HepG2 (cell line): Measurements from ENCODE around the gene HLA-DOA. TPM values are rescaled to one million over a fixed set of nuclear protein-coding genes. Genes with fewer than 3 reads are reported as not detected.

ENCODE experiments used
- CEBPZ ChIP-seq: IDR thresholded peaks from 2 replicates; pipeline ENCODE4 v1.6.1; 2012; ENCODE audit warnings: low read length, improper control_type of control experiment
- EEA1 ChIP-seq: sonication (generic); formaldehyde crosslinking; IDR thresholded peaks from 2 replicates; pipeline ENCODE4 v1.5.1; 2020; ENCODE audit warnings: mild to moderate bottlenecking, missing genetic modification reagents, borderline replicate concordance
- IKZF5 ChIP-seq: IDR thresholded peaks from 2 replicates; pipeline ENCODE4 v1.6.1; 2018; ENCODE audit warnings: missing genetic modification reagents, mild to moderate bottlenecking, missing compliant biosample characterization
- ZNF251 ChIP-seq: sonication (generic); formaldehyde crosslinking; IDR thresholded peaks from 2 replicates; pipeline ENCODE4 v1.9.0; 2021; ENCODE audit warnings: mild to moderate bottlenecking, missing genetic modification reagents
- ZNF326 ChIP-seq: sonication (generic); formaldehyde crosslinking; IDR thresholded peaks from 2 replicates; pipeline ENCODE4 v1.4.0; 2020; ENCODE audit warnings: missing genetic modification reagents, borderline replicate concordance
- polyA plus RNA-seq, 8 experiments: library from polyadenylated mRNA; depleted of rRNA in 3 of 8; stranded (reverse) in 7 of 8; unstranded in 1 of 8; fragments of >200 nt; fragmentation: Illumina TruSeq in 4 of 8; extraction: Trizol in 4 of 8; gene quantifications; 2 replicates each; pipeline versions ENCODE4 v1.2.1 to v1.2.3, GENCODE V29; 2011 to 2016; ENCODE audit warnings: low read depth in 4 of 8, missing spikeins in 1 of 8, mixed read lengths in 1 of 8; ENCODE audit not compliant: insufficient read depth in 1 of 8
- total RNA-seq, 5 experiments: library from RNA; depleted of rRNA; stranded (reverse); fragments of >200 nt; fragmentation: Illumina TruSeq; extraction: Trizol; gene quantifications; 2 replicates each; pipeline ENCODE4 v1.2.3, GENCODE V29; 2016; ENCODE audit warnings: low read depth in 1 of 5
- TF ChIP-seq, protein P1 (sequence below): sonication (generic); formaldehyde crosslinking; IDR thresholded peaks from 2 replicates; pipeline ENCODE4 v1.9.0; 2021; ENCODE audit warnings: mild to moderate bottlenecking, missing genetic modification reagents
- TF ChIP-seq, protein P2 (sequence below): IDR thresholded peaks from 2 replicates; pipeline ENCODE4 v1.6.1; 2016; ENCODE audit warnings: low read depth, missing genetic modification reagents, missing compliant biosample characterization
- TF ChIP-seq, protein P3 (sequence below): IDR thresholded peaks from 2 replicates; pipeline ENCODE4 v1.6.1; 2016; ENCODE audit warnings: missing biosample characterization, missing genetic modification reagents, low read depth

HLA-DOA gene
- total and polyA plus RNA-seq, 2 of the 13 experiments (the other 11 are each of a cell fraction or from before 2014, with no cell fraction given), result 0.03 to 0.09 TPM

DNA sequence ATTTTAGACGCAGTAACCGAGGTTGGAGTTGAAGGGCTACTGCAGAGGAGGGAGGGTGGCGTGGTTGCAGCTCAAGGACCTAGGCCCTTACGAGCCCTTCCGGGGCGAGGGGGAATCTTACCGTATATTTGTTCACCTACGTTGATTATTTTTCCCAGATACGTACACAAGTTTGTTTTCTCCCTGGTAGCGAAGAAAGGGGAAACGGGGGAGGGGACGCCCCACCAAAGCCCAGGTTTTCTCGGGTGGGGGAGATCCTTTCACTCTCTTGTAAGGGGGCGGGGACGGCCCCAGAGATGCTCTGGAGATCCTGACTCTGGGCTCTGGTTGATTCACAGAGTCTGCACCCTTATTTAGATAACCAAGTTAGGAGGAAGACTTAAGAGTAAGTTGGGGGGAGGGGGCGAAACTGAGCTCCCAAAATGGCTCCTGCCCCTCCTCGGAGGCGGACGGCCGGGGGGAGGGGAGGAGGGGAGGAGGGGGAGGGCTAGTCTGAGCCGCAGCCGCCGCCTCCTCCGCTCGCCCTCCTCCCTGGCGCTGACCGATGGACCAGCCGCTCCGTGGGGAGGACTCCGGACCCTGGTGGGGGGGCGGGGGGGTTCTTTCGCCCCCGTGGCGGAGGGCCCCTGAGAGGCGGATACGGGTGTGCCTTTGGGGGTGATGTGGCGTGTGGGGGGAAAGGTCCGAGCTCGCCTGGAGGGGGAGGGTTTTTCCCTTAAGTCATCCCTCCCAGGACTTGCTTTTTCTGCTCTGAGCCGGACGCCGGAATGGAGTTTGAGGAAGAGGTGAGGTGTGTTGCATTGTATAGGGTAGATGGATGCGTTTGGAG lies 38.8 kb downstream of the HLA-DOA start (continued):
- TF ChIP-seq, protein P1, sequence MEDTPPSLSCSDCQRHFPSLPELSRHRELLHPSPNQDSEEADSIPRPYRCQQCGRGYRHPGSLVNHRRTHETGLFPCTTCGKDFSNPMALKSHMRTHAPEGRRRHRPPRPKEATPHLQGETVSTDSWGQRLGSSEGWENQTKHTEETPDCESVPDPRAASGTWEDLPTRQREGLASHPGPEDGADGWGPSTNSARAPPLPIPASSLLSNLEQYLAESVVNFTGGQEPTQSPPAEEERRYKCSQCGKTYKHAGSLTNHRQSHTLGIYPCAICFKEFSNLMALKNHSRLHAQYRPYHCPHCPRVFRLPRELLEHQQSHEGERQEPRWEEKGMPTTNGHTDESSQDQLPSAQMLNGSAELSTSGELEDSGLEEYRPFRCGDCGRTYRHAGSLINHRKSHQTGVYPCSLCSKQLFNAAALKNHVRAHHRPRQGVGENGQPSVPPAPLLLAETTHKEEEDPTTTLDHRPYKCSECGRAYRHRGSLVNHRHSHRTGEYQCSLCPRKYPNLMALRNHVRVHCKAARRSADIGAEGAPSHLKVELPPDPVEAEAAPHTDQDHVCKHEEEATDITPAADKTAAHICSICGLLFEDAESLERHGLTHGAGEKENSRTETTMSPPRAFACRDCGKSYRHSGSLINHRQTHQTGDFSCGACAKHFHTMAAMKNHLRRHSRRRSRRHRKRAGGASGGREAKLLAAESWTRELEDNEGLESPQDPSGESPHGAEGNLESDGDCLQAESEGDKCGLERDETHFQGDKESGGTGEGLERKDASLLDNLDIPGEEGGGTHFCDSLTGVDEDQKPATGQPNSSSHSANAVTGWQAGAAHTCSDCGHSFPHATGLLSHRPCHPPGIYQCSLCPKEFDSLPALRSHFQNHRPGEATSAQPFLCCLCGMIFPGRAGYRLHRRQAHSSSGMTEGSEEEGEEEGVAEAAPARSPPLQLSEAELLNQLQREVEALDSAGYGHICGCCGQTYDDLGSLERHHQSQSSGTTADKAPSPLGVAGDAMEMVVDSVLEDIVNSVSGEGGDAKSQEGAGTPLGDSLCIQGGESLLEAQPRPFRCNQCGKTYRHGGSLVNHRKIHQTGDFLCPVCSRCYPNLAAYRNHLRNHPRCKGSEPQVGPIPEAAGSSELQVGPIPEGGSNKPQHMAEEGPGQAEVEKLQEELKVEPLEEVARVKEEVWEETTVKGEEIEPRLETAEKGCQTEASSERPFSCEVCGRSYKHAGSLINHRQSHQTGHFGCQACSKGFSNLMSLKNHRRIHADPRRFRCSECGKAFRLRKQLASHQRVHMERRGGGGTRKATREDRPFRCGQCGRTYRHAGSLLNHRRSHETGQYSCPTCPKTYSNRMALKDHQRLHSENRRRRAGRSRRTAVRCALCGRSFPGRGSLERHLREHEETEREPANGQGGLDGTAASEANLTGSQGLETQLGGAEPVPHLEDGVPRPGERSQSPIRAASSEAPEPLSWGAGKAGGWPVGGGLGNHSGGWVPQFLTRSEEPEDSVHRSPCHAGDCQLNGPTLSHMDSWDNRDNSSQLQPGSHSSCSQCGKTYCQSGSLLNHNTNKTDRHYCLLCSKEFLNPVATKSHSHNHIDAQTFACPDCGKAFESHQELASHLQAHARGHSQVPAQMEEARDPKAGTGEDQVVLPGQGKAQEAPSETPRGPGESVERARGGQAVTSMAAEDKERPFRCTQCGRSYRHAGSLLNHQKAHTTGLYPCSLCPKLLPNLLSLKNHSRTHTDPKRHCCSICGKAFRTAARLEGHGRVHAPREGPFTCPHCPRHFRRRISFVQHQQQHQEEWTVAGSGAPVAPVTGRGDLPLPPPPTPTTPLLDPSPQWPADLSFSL, result 0 out of 2 replicates have a peak, but pooled peaks have one; percentile 19
- TF ChIP-seq, protein P2, sequence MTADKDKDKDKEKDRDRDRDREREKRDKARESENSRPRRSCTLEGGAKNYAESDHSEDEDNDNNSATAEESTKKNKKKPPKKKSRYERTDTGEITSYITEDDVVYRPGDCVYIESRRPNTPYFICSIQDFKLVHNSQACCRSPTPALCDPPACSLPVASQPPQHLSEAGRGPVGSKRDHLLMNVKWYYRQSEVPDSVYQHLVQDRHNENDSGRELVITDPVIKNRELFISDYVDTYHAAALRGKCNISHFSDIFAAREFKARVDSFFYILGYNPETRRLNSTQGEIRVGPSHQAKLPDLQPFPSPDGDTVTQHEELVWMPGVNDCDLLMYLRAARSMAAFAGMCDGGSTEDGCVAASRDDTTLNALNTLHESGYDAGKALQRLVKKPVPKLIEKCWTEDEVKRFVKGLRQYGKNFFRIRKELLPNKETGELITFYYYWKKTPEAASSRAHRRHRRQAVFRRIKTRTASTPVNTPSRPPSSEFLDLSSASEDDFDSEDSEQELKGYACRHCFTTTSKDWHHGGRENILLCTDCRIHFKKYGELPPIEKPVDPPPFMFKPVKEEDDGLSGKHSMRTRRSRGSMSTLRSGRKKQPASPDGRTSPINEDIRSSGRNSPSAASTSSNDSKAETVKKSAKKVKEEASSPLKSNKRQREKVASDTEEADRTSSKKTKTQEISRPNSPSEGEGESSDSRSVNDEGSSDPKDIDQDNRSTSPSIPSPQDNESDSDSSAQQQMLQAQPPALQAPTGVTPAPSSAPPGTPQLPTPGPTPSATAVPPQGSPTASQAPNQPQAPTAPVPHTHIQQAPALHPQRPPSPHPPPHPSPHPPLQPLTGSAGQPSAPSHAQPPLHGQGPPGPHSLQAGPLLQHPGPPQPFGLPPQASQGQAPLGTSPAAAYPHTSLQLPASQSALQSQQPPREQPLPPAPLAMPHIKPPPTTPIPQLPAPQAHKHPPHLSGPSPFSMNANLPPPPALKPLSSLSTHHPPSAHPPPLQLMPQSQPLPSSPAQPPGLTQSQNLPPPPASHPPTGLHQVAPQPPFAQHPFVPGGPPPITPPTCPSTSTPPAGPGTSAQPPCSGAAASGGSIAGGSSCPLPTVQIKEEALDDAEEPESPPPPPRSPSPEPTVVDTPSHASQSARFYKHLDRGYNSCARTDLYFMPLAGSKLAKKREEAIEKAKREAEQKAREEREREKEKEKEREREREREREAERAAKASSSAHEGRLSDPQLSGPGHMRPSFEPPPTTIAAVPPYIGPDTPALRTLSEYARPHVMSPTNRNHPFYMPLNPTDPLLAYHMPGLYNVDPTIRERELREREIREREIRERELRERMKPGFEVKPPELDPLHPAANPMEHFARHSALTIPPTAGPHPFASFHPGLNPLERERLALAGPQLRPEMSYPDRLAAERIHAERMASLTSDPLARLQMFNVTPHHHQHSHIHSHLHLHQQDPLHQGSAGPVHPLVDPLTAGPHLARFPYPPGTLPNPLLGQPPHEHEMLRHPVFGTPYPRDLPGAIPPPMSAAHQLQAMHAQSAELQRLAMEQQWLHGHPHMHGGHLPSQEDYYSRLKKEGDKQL (CRISPR knock-in tag), result 0 out of 2 replicates have a peak, but pooled peaks have one; percentile 30
- no peak for TF ChIP-seq CEBPZ
- TF ChIP-seq, protein P3, sequence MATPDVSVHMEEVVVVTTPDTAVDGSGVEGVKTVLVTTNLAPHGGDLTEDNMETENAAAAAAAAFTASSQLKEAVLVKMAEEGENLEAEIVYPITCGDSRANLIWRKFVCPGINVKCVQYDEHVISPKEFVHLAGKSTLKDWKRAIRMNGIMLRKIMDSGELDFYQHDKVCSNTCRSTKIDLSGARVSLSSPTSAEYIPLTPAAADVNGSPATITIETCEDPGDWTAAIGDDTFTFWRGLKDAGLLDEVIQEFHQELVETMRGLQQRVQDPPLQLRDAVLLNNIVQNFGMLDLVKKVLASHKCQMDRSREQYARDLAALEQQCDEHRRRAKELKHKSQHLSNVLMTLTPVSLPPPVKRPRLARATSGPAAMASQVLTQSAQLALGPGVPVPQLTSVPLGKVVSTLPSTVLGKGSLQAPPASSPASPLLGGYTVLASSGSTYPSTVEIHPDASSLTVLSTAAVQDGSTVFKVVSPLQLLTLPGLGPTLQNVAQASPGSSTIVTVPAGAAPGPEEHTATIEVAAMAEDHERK, result no peak
- TF ChIP-seq IKZF5 (CRISPR knock-in tag), result no peak
- TF ChIP-seq EEA1, result no peak
- TF ChIP-seq ZNF326, result no peak
- no peak for TF ChIP-seq ZNF251 (CRISPR knock-in tag)
